H9 (cell line): ENCODE data around the gene ZNF708. TPM values are rescaled to one million over a fixed set of nuclear protein-coding genes. Genes with fewer than 3 reads are reported as not detected.
"Not testable (repeated sequence)": the region's sequence is repeated elsewhere in the genome, so short reads cannot be mapped to it uniquely, and the experiment has no call there.

Experiments
- DNase-seq: peaks from one replicate; pipeline ENCODE4 v3.0.0-alpha.2; 2017
- H2AFZ ChIP-seq: one replicate; pipeline ENCODE4 v1.6.1; 2013; ENCODE audit warnings: mild to moderate bottlenecking, low read length, control low read depth, moderate library complexity
- H2AK5ac ChIP-seq: 2 replicates; pipeline ENCODE4 v1.6.1; 2013; ENCODE audit warnings: low read length, control low read depth, mixed read lengths; ENCODE audit not compliant: insufficient read length
- H2BK120ac ChIP-seq: one replicate; pipeline ENCODE4 v1.6.1; 2013; ENCODE audit warnings: low read depth, mild to moderate bottlenecking, low read length, control low read depth, inconsistent platforms; ENCODE audit not compliant: poor library complexity, severe bottlenecking
- H2BK12ac ChIP-seq: 2 replicates; pipeline ENCODE4 v1.6.1; 2013; ENCODE audit warnings: low read length, control low read depth, mixed read lengths, low read depth; ENCODE audit not compliant: insufficient read length
- H2BK15ac ChIP-seq: 2 replicates; pipeline ENCODE4 v1.6.1; 2013; ENCODE audit warnings: low read depth, low read length, control low read depth
- H2BK20ac ChIP-seq: one replicate; pipeline ENCODE4 v1.6.1; 2013; ENCODE audit warnings: low read depth, mild to moderate bottlenecking, low read length, control low read depth, inconsistent platforms; ENCODE audit not compliant: poor library complexity, severe bottlenecking
- H2BK5ac ChIP-seq: 2 replicates; pipeline ENCODE4 v1.6.1; 2013; ENCODE audit warnings: low read length, control low read depth, mixed read lengths; ENCODE audit not compliant: insufficient read length
- H3K14ac ChIP-seq: 2 replicates; pipeline ENCODE4 v1.6.1; 2013; ENCODE audit warnings: low read length, control low read depth; ENCODE audit not compliant: insufficient read depth
- H3K18ac ChIP-seq: 2 replicates; pipeline ENCODE4 v1.6.1; 2013; ENCODE audit warnings: low read depth, mild to moderate bottlenecking, mixed read lengths, low read length, control low read depth; ENCODE audit not compliant: insufficient read length
- H3K23ac ChIP-seq: 2 replicates; pipeline ENCODE4 v1.6.1; 2013; ENCODE audit warnings: low read length, control low read depth, mixed read lengths, low read depth; ENCODE audit not compliant: insufficient read length
- H3K23me2 ChIP-seq: 2 replicates; pipeline ENCODE4 v1.6.1; 2013; ENCODE audit warnings: low read depth, mild to moderate bottlenecking, mixed read lengths, low read length, control low read depth; ENCODE audit not compliant: insufficient read length, poor library complexity, severe bottlenecking
- H3K27ac ChIP-seq: 2 replicates; pipeline ENCODE4 v1.5.1; 2013; ENCODE audit warnings: low read length, control low read depth, mixed read lengths, low read depth; ENCODE audit not compliant: insufficient read length
- H3K27me3 ChIP-seq: 2 replicates; pipeline ENCODE4 v1.6.1; 2013; ENCODE audit warnings: low read length, control low read depth, inconsistent platforms; ENCODE audit not compliant: insufficient read depth
- H3K4ac ChIP-seq: 2 replicates; pipeline ENCODE4 v1.6.1; 2013; ENCODE audit warnings: low read depth, mild to moderate bottlenecking, control low read depth, inconsistent platforms, low read length, moderate library complexity
- H3K4me1 ChIP-seq: 2 replicates; pipeline ENCODE4 v1.6.1; 2013; ENCODE audit warnings: low read length, control low read depth, inconsistent platforms; ENCODE audit not compliant: insufficient read depth
- H3K4me2 ChIP-seq: 2 replicates; pipeline ENCODE4 v1.6.1; 2013; ENCODE audit warnings: low read length, control low read depth, mixed read lengths; ENCODE audit not compliant: insufficient read length, insufficient read depth
- H3K56ac ChIP-seq: 2 replicates; pipeline ENCODE4 v1.6.1; 2013; ENCODE audit warnings: low read depth, mild to moderate bottlenecking, mixed read lengths, low read length, control low read depth; ENCODE audit not compliant: insufficient read length
- H3K79me1 ChIP-seq: 2 replicates; pipeline ENCODE4 v1.6.1; 2013; ENCODE audit warnings: low read depth, mild to moderate bottlenecking, moderate library complexity, low read length, control low read depth, inconsistent platforms; ENCODE audit not compliant: insufficient read depth, poor library complexity, severe bottlenecking
- H3K79me2 ChIP-seq: 2 replicates; pipeline ENCODE4 v1.6.1; 2013; ENCODE audit warnings: low read length, control low read depth, inconsistent platforms; ENCODE audit not compliant: insufficient read depth
- H3K9ac ChIP-seq: 2 replicates; pipeline ENCODE4 v1.6.1; 2013; ENCODE audit warnings: low read length, control low read depth, mixed read lengths; ENCODE audit not compliant: insufficient read length; ENCODE audit errors: extremely low read depth
- H3K9me3 ChIP-seq: one replicate; pipeline ENCODE4 v1.6.1; 2013; ENCODE audit warnings: low read depth, low read length, inconsistent platforms; ENCODE audit not compliant: control insufficient read depth
- H3T11ph ChIP-seq: one replicate; pipeline ENCODE4 v1.6.1; 2013; ENCODE audit warnings: mild to moderate bottlenecking, low read length, control low read depth, inconsistent platforms
- H4K20me1 ChIP-seq: one replicate; pipeline ENCODE4 v1.6.1; 2013; ENCODE audit not compliant: control insufficient read depth, insufficient read length, insufficient read depth
- H4K5ac ChIP-seq: 2 replicates; pipeline ENCODE4 v1.6.1; 2013; ENCODE audit warnings: low read depth, mild to moderate bottlenecking, mixed read lengths, low read length, control low read depth; ENCODE audit not compliant: insufficient read length
- H4K8ac ChIP-seq: replicated peaks from 2 replicates; pipeline ENCODE4 v1.6.1; 2013; ENCODE audit warnings: low read length, control low read depth, mixed read lengths, low read depth; ENCODE audit not compliant: insufficient read length
- H4K91ac ChIP-seq: 2 replicates; pipeline ENCODE4 v1.6.1; 2013; ENCODE audit warnings: low read depth, mild to moderate bottlenecking, moderate library complexity, mixed read lengths, low read length, control low read depth; ENCODE audit not compliant: insufficient read length
- H3K27ac Mint-ChIP-seq, 3 experiments: 2 replicates in 2 of 3; 3 replicates in 1 of 3; pipeline ENCODE4 v1.8.0; 2020 to 2021; ENCODE audit warnings: mixed read lengths in 3 of 3, mild to moderate bottlenecking in 1 of 3, moderate library complexity in 1 of 3
- H3K27me3 Mint-ChIP-seq: 2 replicates; pipeline ENCODE4 v1.8.0; 2021; ENCODE audit warnings: low read depth, mild to moderate bottlenecking, moderate library complexity, mixed read lengths
- H3K36me3 Mint-ChIP-seq, 3 experiments: 2 replicates in 2 of 3; 3 replicates in 1 of 3; pipeline ENCODE4 v1.8.0; 2020 to 2021; ENCODE audit warnings: low read depth in 3 of 3, mixed read lengths in 3 of 3; ENCODE audit not compliant: insufficient read depth in 1 of 3
- H3K4me1 Mint-ChIP-seq, 2 experiments: 2 replicates each; pipeline ENCODE4 v1.8.0; 2020; ENCODE audit warnings: mixed read lengths in 2 of 2
- H3K4me3 Mint-ChIP-seq, 2 experiments: 2 replicates in 1 of 2; 3 replicates in 1 of 2; pipeline ENCODE4 v1.8.0; 2020 to 2021; ENCODE audit warnings: mild to moderate bottlenecking in 2 of 2, mixed read lengths in 2 of 2, moderate library complexity in 1 of 2
- H3K9me3 Mint-ChIP-seq, 2 experiments: 2 replicates in 1 of 2; 3 replicates in 1 of 2; pipeline ENCODE4 v1.8.0; 2020; ENCODE audit warnings: mild to moderate bottlenecking in 2 of 2, mixed read lengths in 2 of 2, moderate library complexity in 1 of 2
- WGBS: extraction: QIAGEN DNeasy Blood & Tissue Kit; methylation state at CpG from one replicate; pipeline ENCODE4 v1.1.7; 2013; ENCODE audit warnings: missing lambda C conversion rate, low lambda C conversion rate, mixed read lengths; ENCODE audit not compliant: insufficient read length; ENCODE audit errors: extremely low coverage; 5-methylcytosine and 5-hydroxymethylcytosine counted together
- total RNA-seq: library from RNA; stranded (reverse); gene quantifications from 2 replicates; pipeline ENCODE4 v1.2.1, GENCODE V29; 2021

The ZNF708 gene
- total RNA-seq, 1 experiment from 2014 or later = 34.4 TPM

- not testable (repeated sequence) for H3K4me2 ChIP-seq, H3K4ac ChIP-seq, H3K27me3 ChIP-seq, H3K27ac ChIP-seq, H3K4me3 Mint-ChIP-seq, H3K79me1 ChIP-seq, H2BK5ac ChIP-seq, H2AFZ ChIP-seq, H4K91ac ChIP-seq, H3K27me3 Mint-ChIP-seq, H3T11ph ChIP-seq, H3K4me1 Mint-ChIP-seq, H3K9ac ChIP-seq, H2AK5ac ChIP-seq, H3K27ac Mint-ChIP-seq, H2BK15ac ChIP-seq, H3K79me2 ChIP-seq, H3K18ac ChIP-seq, H2BK12ac ChIP-seq, H2BK120ac ChIP-seq, H4K5ac ChIP-seq, H2BK20ac ChIP-seq, H4K8ac ChIP-seq, H3K9me3 ChIP-seq, H3K14ac ChIP-seq, H3K4me1 ChIP-seq, H3K23me2 ChIP-seq, H3K23ac ChIP-seq, DNase-seq, H3K56ac ChIP-seq, H4K20me1 ChIP-seq
- Mint-ChIP-seq H3K9me3 (peaks cover 53 to 60% of the 10 kb centered on the region in 2 experiments), H3K36me3 (peaks cover 68 to 88% (median 79%) of the 10 kb centered on the region in 3 experiments)
- WGBS = no CpG with 5 or more reads among the region's 1 CpG
Measured at GRCh38 chr19:21293768-21294167, 35.4 kb downstream of the ZNF708 start.
